ENCODE measurements around the gene DLAT. TPM values are rescaled to one million over a fixed set of nuclear protein-coding genes. Genes with fewer than 3 reads are reported as not detected.

The DLAT gene
- polyA plus RNA-seq, 3 donors, result 5.8 to 14.6 (median 11.5) TPM

DNA sequence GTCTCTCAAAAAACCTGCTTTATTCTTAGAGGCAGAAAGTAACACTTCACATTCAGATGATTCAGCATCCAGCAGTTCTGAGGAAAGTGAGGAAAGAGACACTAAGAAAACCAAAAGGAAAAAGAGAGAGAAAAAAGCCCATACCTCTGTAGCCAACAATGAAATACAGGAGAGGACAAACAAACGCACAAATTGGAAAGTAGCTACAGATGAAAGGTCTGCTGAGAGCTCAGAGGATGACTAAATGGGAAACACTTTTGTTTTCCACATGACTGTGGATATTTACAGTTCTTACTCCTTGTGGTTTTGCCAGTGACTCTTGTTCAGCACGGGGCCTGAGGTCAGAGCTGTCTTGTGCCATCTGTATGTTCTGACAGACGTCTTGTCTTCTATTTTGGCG is 57.5 kb downstream of the DLAT start:
- intact Hi-C loops (cut with micrococcal nuclease), result loop anchor here in 1 of 2 donors (10.0 kb wide), 2 partner anchors 158 to 202 kb away; no protein-coding TSS in a partner anchor
- Mint-ChIP-seq H3K27me3 (ENCODE audit: low read depth in 3 of 3) (peaks cover 0 to 2% (median 0%) of the 10 kb centered on the region in 3 donors), H3K4me3 (no peak overlapping the region), H3K27ac (peak overlapping the region in 2 of 7 donors; percentile 5 to 90), H3K36me3 (peaks cover 63 to 70% of the 10 kb centered on the region in 2 donors), H3K9me3 (no peaks in the 10 kb centered on the region), H3K4me1 (peaks cover 20% of the 10 kb centered on the region)
- H3K27ac ChIP-seq (ENCODE audit: low read depth in 1 of 2, low read length in 2 of 2), result peak overlapping the region in 1 of 2 donors; percentile 25
- peaks cover 34% of the 10 kb centered on the region for H3K79me2 ChIP-seq (ENCODE audit: insufficient read depth, low read length)
- 75% methylated on average over 2 of the region's 4 CpGs for WGBS (ENCODE audit: insufficient coverage)
- DNase-seq, result no peak
- no peaks in the 10 kb centered on the region for H3K27me3 ChIP-seq (ENCODE audit: control insufficient read depth in 2 of 2, insufficient read depth in 2 of 2, low read length in 2 of 2)
- H3K9me3 ChIP-seq (replicated peaks in 1 of 2; ENCODE audit: control insufficient read depth in 1 of 2, insufficient read depth in 1 of 2, low read length in 2 of 2), result no peaks in the 10 kb centered on the region
- no peak overlapping the region for H3K4me2 ChIP-seq (replicated peaks; ENCODE audit: extremely low read depth, low read length, poor library complexity, severe bottlenecking)
- H3K36me3 ChIP-seq (replicated peaks in 1 of 2; ENCODE audit: control insufficient read depth in 1 of 2, insufficient read depth in 2 of 2, low read length in 2 of 2), result peaks cover 61 to 75% of the 10 kb centered on the region in 2 donors
- H4K20me1 ChIP-seq (ENCODE audit: insufficient read depth, low read length), result peaks cover 5% of the 10 kb centered on the region
- TF ChIP-seq, protein P1, sequence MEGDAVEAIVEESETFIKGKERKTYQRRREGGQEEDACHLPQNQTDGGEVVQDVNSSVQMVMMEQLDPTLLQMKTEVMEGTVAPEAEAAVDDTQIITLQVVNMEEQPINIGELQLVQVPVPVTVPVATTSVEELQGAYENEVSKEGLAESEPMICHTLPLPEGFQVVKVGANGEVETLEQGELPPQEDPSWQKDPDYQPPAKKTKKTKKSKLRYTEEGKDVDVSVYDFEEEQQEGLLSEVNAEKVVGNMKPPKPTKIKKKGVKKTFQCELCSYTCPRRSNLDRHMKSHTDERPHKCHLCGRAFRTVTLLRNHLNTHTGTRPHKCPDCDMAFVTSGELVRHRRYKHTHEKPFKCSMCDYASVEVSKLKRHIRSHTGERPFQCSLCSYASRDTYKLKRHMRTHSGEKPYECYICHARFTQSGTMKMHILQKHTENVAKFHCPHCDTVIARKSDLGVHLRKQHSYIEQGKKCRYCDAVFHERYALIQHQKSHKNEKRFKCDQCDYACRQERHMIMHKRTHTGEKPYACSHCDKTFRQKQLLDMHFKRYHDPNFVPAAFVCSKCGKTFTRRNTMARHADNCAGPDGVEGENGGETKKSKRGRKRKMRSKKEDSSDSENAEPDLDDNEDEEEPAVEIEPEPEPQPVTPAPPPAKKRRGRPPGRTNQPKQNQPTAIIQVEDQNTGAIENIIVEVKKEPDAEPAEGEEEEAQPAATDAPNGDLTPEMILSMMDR (IDR thresholded peaks at IDR 0.05), result no peak
- no peak overlapping the region for H2AFZ ChIP-seq (ENCODE audit: insufficient read depth, low read depth, low read length, poor library complexity, severe bottlenecking)
- peaks cover 16 to 19% of the 10 kb centered on the region in 2 donors for H3K4me1 ChIP-seq (ENCODE audit: control insufficient read depth in 1 of 2, insufficient read depth in 2 of 2, low read length in 2 of 2)
- no peak overlapping the region for H3K4me3 ChIP-seq (replicated peaks in 1 of 3; ENCODE audit: low read depth in 2 of 3, low read length in 3 of 3)
- H3K9ac ChIP-seq (ENCODE audit: insufficient read depth, low read length, poor library complexity, severe bottlenecking), result no peak overlapping the region

- peak overlapping the region; percentile 95 to 99 (median 98) for H3K27ac Mint-ChIP-seq
- H2AFZ ChIP-seq (ENCODE audit: insufficient read depth, low read depth, low read length, poor library complexity, severe bottlenecking), result peak overlapping the region; percentile 99
- H3K4me2 ChIP-seq (replicated peaks; ENCODE audit: extremely low read depth, low read length, poor library complexity, severe bottlenecking), result peak overlapping the region; percentile 98
- H3K9me3 Mint-ChIP-seq, result no peaks in the 10 kb centered on the region
- H3K9ac ChIP-seq (ENCODE audit: insufficient read depth, low read length, poor library complexity, severe bottlenecking), result peak overlapping the region; percentile 88
- TF ChIP-seq, protein P1 (IDR thresholded peaks at IDR 0.05), result no peak
- H3K4me3 Mint-ChIP-seq, result peak overlapping the region; percentile 96 to 99
- peaks cover 57% of the 10 kb centered on the region for H3K79me2 ChIP-seq (ENCODE audit: insufficient read depth, low read length)
- peaks cover 58 to 74% of the 10 kb centered on the region in 2 donors for H3K36me3 ChIP-seq (replicated peaks in 1 of 2; ENCODE audit: control insufficient read depth in 1 of 2, insufficient read depth in 2 of 2, low read length in 2 of 2)
- H4K20me1 ChIP-seq (ENCODE audit: insufficient read depth, low read length), result peaks cover 5% of the 10 kb centered on the region
- H3K4me1 Mint-ChIP-seq, result peaks cover 41% of the 10 kb centered on the region
- DNase-seq, result peak in 2 of 3 donors; percentile 22 to 33
- peak overlapping the region; percentile 89 to 100 (median 95) for H3K4me3 ChIP-seq (replicated peaks in 1 of 3; ENCODE audit: low read depth in 2 of 3, low read length in 3 of 3)
- peak overlapping the region; percentile 63 to 99 for H3K27ac ChIP-seq (ENCODE audit: low read depth in 1 of 2, low read length in 2 of 2)
- peaks cover 0 to 2% (median 0%) of the 10 kb centered on the region in 3 donors for H3K27me3 Mint-ChIP-seq (ENCODE audit: low read depth in 3 of 3)
- intact Hi-C loops (cut with micrococcal nuclease), result loop anchor here (2.0 to 10.0 kb wide), 4 partner anchors 13 to 199 kb away; no protein-coding TSS in a partner anchor
- H3K4me1 ChIP-seq (ENCODE audit: control insufficient read depth in 1 of 2, insufficient read depth in 2 of 2, low read length in 2 of 2), result peaks cover 24 to 30% of the 10 kb centered on the region in 2 donors
- WGBS (ENCODE audit: insufficient coverage), result 5% methylated on average over 11 of the region's 19 CpGs
- peaks cover 68 to 73% of the 10 kb centered on the region in 2 donors for H3K36me3 Mint-ChIP-seq
- no peaks in the 10 kb centered on the region for H3K27me3 ChIP-seq (ENCODE audit: control insufficient read depth in 2 of 2, insufficient read depth in 2 of 2, low read length in 2 of 2)
- H3K9me3 ChIP-seq (replicated peaks in 1 of 2; ENCODE audit: control insufficient read depth in 1 of 2, insufficient read depth in 1 of 2, low read length in 2 of 2), result no peaks in the 10 kb centered on the region
These were observed 60.7 kb downstream of the DLAT start for GRCh38 chr11:112085822-112086421.
